CD4-positive, alpha-beta T cell treated with Interferon gamma for 1 hour (primary cell): ENCODE data around the gene ANK2.
A peak's percentile ranks its signal among the peaks of the same experiment; 100 is the strongest.
"Not testable (repeated sequence)": the region's sequence is repeated elsewhere in the genome, so short reads cannot be mapped to it uniquely, and the experiment has no call there.

Experiments used
- DNase-seq: peaks from one replicate; pipeline ENCODE4 v3.0.0-alpha.2; 2020

Gene ANK2

GRCh38 chr4:113222471-113222870 lies 173.0 kb downstream of the ANK2 start:
- no peak for DNase-seq

- DNase-seq, result no peak
Measured at GRCh38 chr4:113223001-113223400, 173.5 kb downstream of the ANK2 start.

- DNase-seq, result no peak
Measured at GRCh38 chr4:113232194-113232593, 182.7 kb downstream of the ANK2 start.

- no peak for DNase-seq
Measured at GRCh38 chr4:113236916-113237315, 187.5 kb downstream of the ANK2 start.

GRCh38 chr4:113243312-113243711 lies 193.9 kb downstream of the ANK2 start:
- DNase-seq, result no peak

- not testable (repeated sequence) for DNase-seq
Measured at GRCh38 chr4:113244747-113245146, 195.3 kb downstream of the ANK2 start.

- DNase-seq, result no peak
Measured at GRCh38 chr4:113248320-113248719, 198.9 kb downstream of the ANK2 start.

GRCh38 chr4:113255628-113256027 lies 206.2 kb downstream of the ANK2 start:
- no peak for DNase-seq

GRCh38 chr4:113256946-113257345 lies 207.5 kb downstream of the ANK2 start:
- DNase-seq, result no peak

- no peak for DNase-seq
Measured at GRCh38 chr4:113260688-113261087, 211.2 kb downstream of the ANK2 start.

GRCh38 chr4:113263274-113263673 lies 213.8 kb downstream of the ANK2 start:
- no peak for DNase-seq

GRCh38 chr4:113270520-113271319 lies 221.3 kb downstream of the ANK2 start:
- no peak for DNase-seq

- DNase-seq, result no peak
Measured at GRCh38 chr4:113272523-113272922, 223.1 kb downstream of the ANK2 start.

GRCh38 chr4:113273721-113274220 lies 224.3 kb downstream of the ANK2 start:
- no peak for DNase-seq

GRCh38 chr4:113276464-113277170 lies 227.2 kb downstream of the ANK2 start:
- no peak for DNase-seq

GRCh38 chr4:113278324-113278934 lies 229.0 kb downstream of the ANK2 start:
- DNase-seq, result peak; percentile 6

GRCh38 chr4:113285501-113285900 lies 236.0 kb downstream of the ANK2 start:
- DNase-seq, result no peak

- no peak for DNase-seq
Measured at GRCh38 chr4:113288257-113288656, 238.8 kb downstream of the ANK2 start.

GRCh38 chr4:113288696-113289095 lies 239.2 kb downstream of the ANK2 start:
- no peak for DNase-seq

GRCh38 chr4:113289766-113290165 lies 240.3 kb downstream of the ANK2 start:
- no peak for DNase-seq

GRCh38 chr4:113290666-113291065 lies 241.2 kb downstream of the ANK2 start:
- no peak for DNase-seq

GRCh38 chr4:113292371-113293042 lies 243.1 kb downstream of the ANK2 start:
- DNase-seq, result no peak

GRCh38 chr4:113293043-113293560 lies 243.6 kb downstream of the ANK2 start:
- no peak for DNase-seq
